SK-N-SH (cell line): ENCODE measurements around the gene SCN4A.
"Not testable (repeated sequence)": the region's sequence is repeated elsewhere in the genome, so short reads cannot be mapped to it uniquely, and the experiment has no call there.

ENCODE experiments used
- CHD2 ChIP-seq: fragments of 150-350 bp; IDR thresholded peaks from 2 replicates; pipeline ENCODE4 v1.6.1; 2018; ENCODE audit warnings: low read length; ENCODE audit not compliant: partially characterized antibody
- CTCF ChIP-seq: fragments of 200-600 bp; sonication (generic); IDR thresholded peaks from 2 replicates; pipeline ENCODE4 v1.6.1; 2017; ENCODE audit warnings: antibody characterized with exemption, mild to moderate bottlenecking, moderate library complexity
- FOXM1 ChIP-seq: IDR thresholded peaks from 2 replicates; pipeline ENCODE4 v1.4.0; 2012; ENCODE audit warnings: low read depth, mild to moderate bottlenecking
- NRF1 ChIP-seq: IDR thresholded peaks from 2 replicates; pipeline ENCODE4 v1.6.1; 2012; ENCODE audit warnings: low read depth, mild to moderate bottlenecking, low read length
- RAD21 ChIP-seq: IDR thresholded peaks from 2 replicates; pipeline ENCODE4 v1.6.1; 2012; ENCODE audit warnings: mild to moderate bottlenecking, low read length
- RCOR1 ChIP-seq: fragments of 150-350 bp; IDR thresholded peaks from 2 replicates; pipeline ENCODE4 v1.6.1; 2017; ENCODE audit warnings: antibody characterized with exemption, low read length
- REST ChIP-seq: IDR thresholded peaks from 2 replicates; pipeline ENCODE4 v1.6.1; 2012; ENCODE audit warnings: mild to moderate bottlenecking, low read depth, low read length, moderate library complexity
- RFX5 ChIP-seq: IDR thresholded peaks from 2 replicates; pipeline ENCODE4 v1.6.1; 2012; ENCODE audit warnings: mild to moderate bottlenecking, improper control_type of control experiment, low read length
- SIN3A ChIP-seq: IDR thresholded peaks from 2 replicates; pipeline ENCODE4 v1.6.1; 2012; ENCODE audit warnings: low read depth, mild to moderate bottlenecking, low read length, moderate library complexity, borderline replicate concordance
- SMC3 ChIP-seq: IDR thresholded peaks from 2 replicates; pipeline ENCODE4 v1.6.1; 2012; ENCODE audit warnings: low read depth, low read length, improper control_type of control experiment
- YY1 ChIP-seq: IDR thresholded peaks from 2 replicates; pipeline ENCODE4 v1.4.0; 2012; ENCODE audit warnings: low read depth, mild to moderate bottlenecking
- ZBTB33 ChIP-seq: IDR thresholded peaks from 2 replicates; pipeline ENCODE4 v1.4.0; 2012; ENCODE audit warnings: low read depth, borderline replicate concordance

- not testable (repeated sequence) for TF ChIP-seq CTCF, REST, SMC3, YY1, SIN3A, RFX5, CHD2, FOXM1, ZBTB33, RCOR1, RAD21, NRF1
These were observed 57.0 kb downstream of the SCN4A start for GRCh38 chr17:63915753-63916152.
